PFSK-1 (cell line): ENCODE results near the gene CNOT1.

Experiments used
- FOXP2 ChIP-seq: optimal IDR thresholded peaks from 2 replicates; pipeline ENCODE3; 2011; ENCODE audit warnings: borderline replicate concordance, control low read depth, inconsistent platforms; ENCODE audit not compliant: insufficient read depth; ENCODE audit errors: extremely low read length, extremely low read depth
- POLR2AphosphoS5 ChIP-seq: IDR thresholded peaks from 2 replicates; pipeline ENCODE4 v1.6.1; 2012; ENCODE audit warnings: low read depth, mild to moderate bottlenecking, control low read depth, low read length, moderate library complexity
- SIN3A ChIP-seq: IDR thresholded peaks from 2 replicates; pipeline ENCODE4 v1.6.1; 2012; ENCODE audit warnings: mild to moderate bottlenecking, low read length, moderate library complexity, borderline replicate concordance; ENCODE audit not compliant: insufficient read depth
- TAF1 ChIP-seq: IDR thresholded peaks from 2 replicates; pipeline ENCODE4 v1.6.1; 2012; ENCODE audit warnings: low read length, control low read depth, borderline replicate concordance; ENCODE audit not compliant: insufficient read depth
- TF ChIP-seq, protein P1 (sequence below), 2 experiments: IDR thresholded peaks; 2 replicates each; pipeline versions ENCODE4 v1.6.1 to v1.8.0; 2011 to 2012; ENCODE audit warnings: low read depth in 2 of 2, low read length in 2 of 2, control low read depth in 1 of 2, inconsistent platforms in 1 of 2, mild to moderate bottlenecking in 1 of 2, moderate library complexity in 1 of 2; ENCODE audit not compliant: insufficient read depth in 1 of 2

DNA sequence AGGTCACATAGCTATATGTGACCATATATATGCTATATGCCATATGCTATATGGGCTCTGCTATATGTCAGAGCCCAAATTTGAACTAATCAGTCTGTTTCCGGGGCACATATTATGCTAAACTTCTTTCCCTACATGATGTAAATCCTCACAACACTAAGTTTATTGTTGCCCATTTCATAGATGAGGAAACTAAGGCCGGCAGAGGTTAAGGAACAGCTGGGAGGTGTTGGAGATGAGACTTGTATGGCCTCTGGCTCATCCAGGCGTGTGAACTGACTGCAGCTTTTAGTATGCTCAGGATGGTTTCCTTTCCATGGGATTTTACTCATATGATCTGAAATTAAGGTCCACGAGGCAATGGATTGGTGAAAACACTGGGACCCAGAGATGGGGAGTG lies 17.5 kb upstream of the CNOT1 start:
- no peak for TF ChIP-seq SIN3A
- TF ChIP-seq POLR2AphosphoS5 = no peak
- TF ChIP-seq, protein P1, sequence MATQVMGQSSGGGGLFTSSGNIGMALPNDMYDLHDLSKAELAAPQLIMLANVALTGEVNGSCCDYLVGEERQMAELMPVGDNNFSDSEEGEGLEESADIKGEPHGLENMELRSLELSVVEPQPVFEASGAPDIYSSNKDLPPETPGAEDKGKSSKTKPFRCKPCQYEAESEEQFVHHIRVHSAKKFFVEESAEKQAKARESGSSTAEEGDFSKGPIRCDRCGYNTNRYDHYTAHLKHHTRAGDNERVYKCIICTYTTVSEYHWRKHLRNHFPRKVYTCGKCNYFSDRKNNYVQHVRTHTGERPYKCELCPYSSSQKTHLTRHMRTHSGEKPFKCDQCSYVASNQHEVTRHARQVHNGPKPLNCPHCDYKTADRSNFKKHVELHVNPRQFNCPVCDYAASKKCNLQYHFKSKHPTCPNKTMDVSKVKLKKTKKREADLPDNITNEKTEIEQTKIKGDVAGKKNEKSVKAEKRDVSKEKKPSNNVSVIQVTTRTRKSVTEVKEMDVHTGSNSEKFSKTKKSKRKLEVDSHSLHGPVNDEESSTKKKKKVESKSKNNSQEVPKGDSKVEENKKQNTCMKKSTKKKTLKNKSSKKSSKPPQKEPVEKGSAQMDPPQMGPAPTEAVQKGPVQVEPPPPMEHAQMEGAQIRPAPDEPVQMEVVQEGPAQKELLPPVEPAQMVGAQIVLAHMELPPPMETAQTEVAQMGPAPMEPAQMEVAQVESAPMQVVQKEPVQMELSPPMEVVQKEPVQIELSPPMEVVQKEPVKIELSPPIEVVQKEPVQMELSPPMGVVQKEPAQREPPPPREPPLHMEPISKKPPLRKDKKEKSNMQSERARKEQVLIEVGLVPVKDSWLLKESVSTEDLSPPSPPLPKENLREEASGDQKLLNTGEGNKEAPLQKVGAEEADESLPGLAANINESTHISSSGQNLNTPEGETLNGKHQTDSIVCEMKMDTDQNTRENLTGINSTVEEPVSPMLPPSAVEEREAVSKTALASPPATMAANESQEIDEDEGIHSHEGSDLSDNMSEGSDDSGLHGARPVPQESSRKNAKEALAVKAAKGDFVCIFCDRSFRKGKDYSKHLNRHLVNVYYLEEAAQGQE (IDR thresholded peaks at IDR 0.05; ENCODE audit: insufficient read depth in 1 of 2, low read depth in 2 of 2, low read length in 2 of 2) = no peak
- TF ChIP-seq TAF1 = no peak
- TF ChIP-seq FOXP2 = no peak
